Progenitor cell of endocrine pancreas (in vitro differentiated cells): ENCODE measurements around the gene AMN. TPM values are rescaled to one million over a fixed set of nuclear protein-coding genes. Genes with fewer than 3 reads are reported as not detected.
A peak's percentile ranks its signal among the peaks of the same experiment; 100 is the strongest.
"Not testable (repeated sequence)": the region's sequence is repeated elsewhere in the genome, so short reads cannot be mapped to it uniquely, and the experiment has no call there.

ENCODE experiments used
- DNase-seq: peaks from one replicate; pipeline ENCODE4 v3.0.0; 2021; ENCODE audit warnings: low spot score; ENCODE audit not compliant: unreplicated experiment
- H3K27ac Mint-ChIP-seq: 2 replicates; pipeline ENCODE4 v1.8.0; 2021; ENCODE audit warnings: mild to moderate bottlenecking, moderate library complexity, mixed read lengths
- H3K27me3 Mint-ChIP-seq: 2 replicates; pipeline ENCODE4 v1.8.0; 2021; ENCODE audit warnings: mixed read lengths
- H3K36me3 Mint-ChIP-seq: 2 replicates; pipeline ENCODE4 v1.8.0; 2022; ENCODE audit warnings: mixed read lengths; ENCODE audit not compliant: insufficient read depth
- H3K4me1 Mint-ChIP-seq: 2 replicates; pipeline ENCODE4 v1.8.0; 2021; ENCODE audit warnings: low read depth, mixed read lengths
- H3K4me3 Mint-ChIP-seq: 2 replicates; pipeline ENCODE4 v1.8.0; 2021; ENCODE audit warnings: low read depth, mild to moderate bottlenecking, moderate library complexity, mixed read lengths
- H3K9me3 Mint-ChIP-seq: 2 replicates; pipeline ENCODE4 v1.8.0; 2021; ENCODE audit warnings: low read depth, mixed read lengths
- CTCF ChIP-seq: fragments of 200-600 bp; sonication (generic); IDR thresholded peaks from one replicate; pipeline ENCODE4 v1.5.0; 2021; ENCODE audit warnings: antibody characterized with exemption, mild to moderate bottlenecking; ENCODE audit not compliant: unreplicated experiment
- long read RNA-seq: library from polyadenylated mRNA; unstranded; transcript quantifications from one replicate; pipeline ENCODE4 v2.0.0, GENCODE V29; 2020
- total RNA-seq: library from RNA; stranded (reverse); gene quantifications from 2 replicates; pipeline ENCODE4 v1.2.1, GENCODE V29; 2021

AMN gene
- 2.5 and 3.0 TPM in 2 replicates for total RNA-seq
- long read RNA-seq, result 0 reads

- Mint-ChIP-seq H3K4me1 (no peaks in the 10 kb centered on the region), H3K36me3 (no peaks in the 10 kb centered on the region), H3K27me3 (peaks cover 18% of the 10 kb centered on the region), H3K4me3 (peak within 1 kb of the TSS; percentile 40), H3K27ac (no peak within 1 kb of the TSS), H3K9me3 (no peaks in the 10 kb centered on the region)
- DNase-seq, result no peak
- TF ChIP-seq CTCF, result no peak
These were observed at the start of gene AMN for GRCh38 chr14:102922490-102923200. AMN (plus strand) TSS chr14:102922663; CDS start chr14:102922689, 26 bp downstream.

DNA sequence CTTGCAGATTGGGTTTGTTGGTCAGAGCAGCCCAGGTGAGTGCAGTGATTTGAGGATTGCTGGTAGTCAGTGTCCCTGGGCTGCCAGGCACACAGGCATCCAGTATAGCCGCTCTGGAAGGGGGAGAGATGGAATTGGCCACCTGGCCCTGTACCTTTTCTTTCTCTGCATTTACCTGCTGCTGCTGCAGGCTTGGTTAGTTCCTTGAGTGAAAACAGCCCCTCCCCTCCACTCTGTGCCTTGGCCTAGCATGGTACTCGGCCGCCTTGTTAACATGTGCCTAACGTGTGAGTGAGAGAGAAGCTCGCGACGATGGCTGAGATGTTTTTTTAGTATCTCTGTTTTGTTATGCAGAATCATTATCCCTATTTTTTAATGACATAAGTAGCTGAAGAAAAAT is 49.3 kb upstream of the AMN start:
- Mint-ChIP-seq H3K27me3 (no peaks in the 10 kb centered on the region), H3K27ac (no peak overlapping the region), H3K4me3 (no peak overlapping the region), H3K4me1 (peaks cover 21% of the 10 kb centered on the region), H3K9me3 (no peaks in the 10 kb centered on the region), H3K36me3 (peaks cover 13% of the 10 kb centered on the region)
- no peak for TF ChIP-seq CTCF
- DNase-seq, result no peak

DNA sequence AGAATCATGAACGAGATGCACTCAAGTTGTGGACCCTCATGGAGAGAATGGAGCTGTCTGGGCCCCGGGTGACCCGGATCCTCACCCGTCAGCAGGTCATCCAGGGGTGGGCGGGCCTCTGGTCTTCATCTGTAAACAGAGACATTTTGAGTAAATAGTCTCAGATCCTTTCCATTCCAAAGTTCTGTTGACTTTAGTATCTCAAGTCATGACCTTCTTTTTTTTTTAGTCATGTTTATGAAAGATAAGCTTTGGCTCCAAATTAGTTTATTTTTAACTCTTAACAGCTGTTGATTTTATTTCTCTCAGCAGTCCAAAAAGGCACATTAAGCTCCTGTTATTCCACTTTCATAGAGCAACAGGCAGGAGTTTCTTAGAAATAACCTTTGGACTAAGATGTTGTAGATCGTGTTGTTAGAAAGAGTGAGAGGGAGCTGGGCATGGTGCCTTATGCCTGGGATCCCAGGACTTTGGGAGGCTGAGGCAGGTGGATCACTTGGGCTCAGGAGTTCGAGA is 48.9 kb upstream of the AMN start:
- Mint-ChIP-seq H3K4me1 (peaks cover 19% of the 10 kb centered on the region), H3K9me3 (no peaks in the 10 kb centered on the region), H3K27me3 (no peaks in the 10 kb centered on the region), H3K27ac (peak overlapping the region; percentile 57), H3K36me3 (peaks cover 13% of the 10 kb centered on the region), H3K4me3 (peak overlapping the region; percentile 7)
- no peak for TF ChIP-seq CTCF
- DNase-seq, result no peak

GRCh38 chr14:102875652-102876051 is 46.8 kb upstream of the AMN start:
- H3K4me1 Mint-ChIP-seq, result peaks cover 17% of the 10 kb centered on the region
- no peak overlapping the region for H3K4me3 Mint-ChIP-seq
- no peak for DNase-seq
- no peaks in the 10 kb centered on the region for H3K27me3 Mint-ChIP-seq
- no peak for TF ChIP-seq CTCF
- no peak overlapping the region for H3K27ac Mint-ChIP-seq
- no peaks in the 10 kb centered on the region for H3K9me3 Mint-ChIP-seq
- H3K36me3 Mint-ChIP-seq, result peaks cover 13% of the 10 kb centered on the region

DNA sequence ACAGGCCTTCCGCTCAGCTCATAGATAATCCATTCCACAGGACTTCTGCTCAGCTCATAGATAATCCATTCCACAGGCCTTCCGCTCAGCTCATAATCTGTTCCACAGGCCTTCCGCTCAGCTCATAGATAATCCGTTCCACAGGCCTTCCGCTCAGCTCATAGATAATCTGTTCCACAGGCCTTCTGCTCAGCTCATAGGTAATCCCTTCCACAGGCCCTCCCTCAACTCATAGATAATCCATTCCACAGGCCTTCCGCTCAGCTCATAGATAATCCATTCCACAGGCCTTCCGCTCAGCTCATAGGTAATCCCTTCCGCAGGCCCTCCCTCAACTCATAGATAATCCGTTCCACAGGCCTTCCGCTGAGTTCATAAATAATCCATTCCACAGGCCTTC is 45.0 kb upstream of the AMN start:
- not testable (repeated sequence) for H3K27me3 Mint-ChIP-seq

More for the DNA sequence above, 45.0 kb upstream of the AMN start:
- H3K36me3 Mint-ChIP-seq, result peaks cover 12% of the 10 kb centered on the region
- H3K27ac Mint-ChIP-seq, H3K9me3 Mint-ChIP-seq, H3K4me3 Mint-ChIP-seq, DNase-seq: not testable (repeated sequence)
- peaks cover 14% of the 10 kb centered on the region for H3K4me1 Mint-ChIP-seq
